Keratinocyte (primary cell): ENCODE measurements around the gene ZNF474. TPM values are rescaled to one million over a fixed set of nuclear protein-coding genes. Genes with fewer than 3 reads are reported as not detected.
A peak's percentile ranks its signal among the peaks of the same experiment; 100 is the strongest.

ENCODE experiments used
- DNase-seq: peaks from one replicate; pipeline ENCODE4 v3.0.0-alpha.2; 2011; ENCODE audit warnings: low read depth, missing footprints, low spot score
- FAIRE-seq: peaks from 2 replicates; lab custom pipeline; 2011; peaks lifted over from hg19 to GRCh38; lab: Jason Lieb, UNC
- H2AFZ ChIP-seq: 2 replicates; pipeline ENCODE4 v1.6.0; 2012; ENCODE audit warnings: low read length, control low read depth, inconsistent platforms; ENCODE audit not compliant: control insufficient read depth
- H3K27ac ChIP-seq: 2 replicates; pipeline ENCODE4 v1.5.1; 2011; ENCODE audit warnings: low read length; ENCODE audit not compliant: control insufficient read depth, insufficient read depth
- H3K27me3 ChIP-seq: 3 replicates; pipeline ENCODE4 v1.6.0; 2011; ENCODE audit warnings: low read length; ENCODE audit not compliant: control insufficient read depth, insufficient read depth; ENCODE audit errors: extremely low read depth
- H3K36me3 ChIP-seq, 2 experiments: 2 replicates in 1 of 2; 3 replicates in 1 of 2; pipeline ENCODE4 v1.5.1; 2011; ENCODE audit warnings: low read length in 2 of 2, mild to moderate bottlenecking in 1 of 2; ENCODE audit not compliant: control insufficient read depth in 2 of 2, insufficient read depth in 2 of 2; ENCODE audit errors: extremely low read depth in 1 of 2
- H3K4me1 ChIP-seq: 3 replicates; pipeline ENCODE4 v1.5.1; 2011; ENCODE audit warnings: low read length; ENCODE audit not compliant: control insufficient read depth, insufficient read depth; ENCODE audit errors: extremely low read depth
- H3K4me2 ChIP-seq: 3 replicates; pipeline ENCODE4 v1.6.0; 2011; ENCODE audit warnings: low read depth, low read length; ENCODE audit not compliant: control insufficient read depth, insufficient read depth; ENCODE audit errors: extremely low read depth
- H3K4me3 ChIP-seq, 3 experiments: fragments of 200-600 bp in 1 of 3; sonication (generic) in 1 of 3; 2 replicates in 2 of 3; 3 replicates in 1 of 3; pipeline ENCODE4 v1.5.1; 2011 to 2016; ENCODE audit warnings: low read length in 3 of 3, mild to moderate bottlenecking in 3 of 3, control low read depth in 2 of 3, inconsistent platforms in 1 of 3, low read depth in 1 of 3, mixed read lengths in 1 of 3, mixed run types in 1 of 3, moderate library complexity in 1 of 3; ENCODE audit not compliant: control insufficient read depth in 2 of 3, insufficient read depth in 2 of 3; ENCODE audit errors: extremely low read depth in 1 of 3
- H3K79me2 ChIP-seq: 2 replicates; pipeline ENCODE4 v1.6.0; 2012; ENCODE audit warnings: low read length; ENCODE audit not compliant: control insufficient read depth, insufficient read depth
- H3K9ac ChIP-seq: 3 replicates; pipeline ENCODE4 v1.6.0; 2011; ENCODE audit warnings: low read length; ENCODE audit not compliant: control insufficient read depth, insufficient read depth; ENCODE audit errors: extremely low read depth
- H3K9me1 ChIP-seq: 3 replicates; pipeline ENCODE4 v1.6.0; 2011; ENCODE audit warnings: low read length; ENCODE audit not compliant: control insufficient read depth, insufficient read depth; ENCODE audit errors: extremely low read depth
- H3K9me3 ChIP-seq: 2 replicates; pipeline ENCODE4 v1.5.1; 2012; ENCODE audit warnings: low read depth, low read length; ENCODE audit not compliant: control insufficient read depth
- H4K20me1 ChIP-seq: 3 replicates; pipeline ENCODE4 v1.6.0; 2011; ENCODE audit warnings: low read length; ENCODE audit not compliant: control insufficient read depth, insufficient read depth; ENCODE audit errors: extremely low read depth
- EZH2 ChIP-seq: IDR thresholded peaks from one replicate; pipeline ENCODE4 v1.6.1; 2012; ENCODE audit warnings: inconsistent platforms, mild to moderate bottlenecking, low read length, moderate library complexity
- dilution Hi-C: fragments of 300-500 bp; cut with MboI; formaldehyde crosslinking; loops from one replicate; pipeline ENCODE4 v1.7.0; 2020; ENCODE audit warnings: low sequenced_read_pairs; ENCODE audit not compliant: extremely low pct_ligation_motif_present
- polyA plus RNA-seq, 5 experiments: library from polyadenylated mRNA; depleted of rRNA in 3 of 5; stranded (reverse) in 3 of 5; stranded (forward) in 1 of 5; unstranded in 1 of 5; fragments of >200 nt; gene quantifications; 1 replicate in 1 of 5; 2 replicates in 3 of 5; 3 replicates in 1 of 5; pipeline versions ENCODE4 v1.2.1 to v1.2.3, GENCODE V29; 2011 to 2012; ENCODE audit warnings: missing spikeins in 2 of 5, low read depth in 1 of 5, low replicate concordance in 1 of 5
- TF ChIP-seq, protein P1 (sequence below), 3 experiments: IDR thresholded peaks in 1 of 3; conservative IDR thresholded peaks in 1 of 3; optimal IDR thresholded peaks in 1 of 3; 2 replicates in 2 of 3; 3 replicates in 1 of 3; pipeline versions ENCODE3 to v1.5.1; 2011; ENCODE audit warnings: low read length in 3 of 3, mild to moderate bottlenecking in 3 of 3, moderate library complexity in 2 of 3, control low read depth in 1 of 3, inconsistent platforms in 1 of 3; ENCODE audit not compliant: insufficient read depth in 2 of 3; ENCODE audit errors: extremely low read depth in 1 of 3

ZNF474 gene
- polyA plus RNA-seq, 1 donor (not counting 4 experiments of a cell fraction or from before 2014, with no cell fraction given), result 0.05 TPM

- Histone ChIP-seq H3K27me3 (no peaks in the 10 kb centered on the region), H3K27ac (no peak overlapping the region), H3K4me2 (no peak overlapping the region), H3K9me3 (no peaks in the 10 kb centered on the region), H4K20me1 (no peaks in the 10 kb centered on the region), H2AFZ (no peak overlapping the region), H3K79me2 (no peaks in the 10 kb centered on the region), H3K36me3 (no peaks in the 10 kb centered on the region), H3K9me1 (no peaks in the 10 kb centered on the region), H3K4me3 (no peak overlapping the region), H3K4me1 (peaks cover 21% of the 10 kb centered on the region), H3K9ac (no peak overlapping the region)
- TF ChIP-seq, protein P1, sequence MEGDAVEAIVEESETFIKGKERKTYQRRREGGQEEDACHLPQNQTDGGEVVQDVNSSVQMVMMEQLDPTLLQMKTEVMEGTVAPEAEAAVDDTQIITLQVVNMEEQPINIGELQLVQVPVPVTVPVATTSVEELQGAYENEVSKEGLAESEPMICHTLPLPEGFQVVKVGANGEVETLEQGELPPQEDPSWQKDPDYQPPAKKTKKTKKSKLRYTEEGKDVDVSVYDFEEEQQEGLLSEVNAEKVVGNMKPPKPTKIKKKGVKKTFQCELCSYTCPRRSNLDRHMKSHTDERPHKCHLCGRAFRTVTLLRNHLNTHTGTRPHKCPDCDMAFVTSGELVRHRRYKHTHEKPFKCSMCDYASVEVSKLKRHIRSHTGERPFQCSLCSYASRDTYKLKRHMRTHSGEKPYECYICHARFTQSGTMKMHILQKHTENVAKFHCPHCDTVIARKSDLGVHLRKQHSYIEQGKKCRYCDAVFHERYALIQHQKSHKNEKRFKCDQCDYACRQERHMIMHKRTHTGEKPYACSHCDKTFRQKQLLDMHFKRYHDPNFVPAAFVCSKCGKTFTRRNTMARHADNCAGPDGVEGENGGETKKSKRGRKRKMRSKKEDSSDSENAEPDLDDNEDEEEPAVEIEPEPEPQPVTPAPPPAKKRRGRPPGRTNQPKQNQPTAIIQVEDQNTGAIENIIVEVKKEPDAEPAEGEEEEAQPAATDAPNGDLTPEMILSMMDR (optimal IDR thresholded peaks at IDR 0.05 in 1 of 3, IDR thresholded peaks at IDR 0.05 in 1 of 3, conservative IDR thresholded peaks at IDR 0.05 in 1 of 3; ENCODE audit: extremely low read depth in 1 of 3, insufficient read depth in 2 of 3, low read length in 3 of 3), result no peak
- TF ChIP-seq EZH2, result no peak
- dilution Hi-C loops, result no loop called here
- DNase-seq (no peak), FAIRE-seq (peak; percentile 23)
These were observed 3.1 kb upstream of the ZNF474 start for GRCh38 chr5:122126177-122126755.

- no peak for FAIRE-seq
These were observed 2.5 kb upstream of the ZNF474 start for GRCh38 chr5:122126756-122127321.

More at GRCh38 chr5:122126756-122127321, 2.5 kb upstream of the ZNF474 start:
- H3K27ac ChIP-seq, result no peak overlapping the region
- no peak for DNase-seq
- H3K4me2 ChIP-seq, result no peak overlapping the region
- no peaks in the 10 kb centered on the region for H3K36me3 ChIP-seq
- no peaks in the 10 kb centered on the region for H3K79me2 ChIP-seq
- TF ChIP-seq, protein P1 (optimal IDR thresholded peaks at IDR 0.05 in 1 of 3, IDR thresholded peaks at IDR 0.05 in 1 of 3, conservative IDR thresholded peaks at IDR 0.05 in 1 of 3; ENCODE audit: extremely low read depth in 1 of 3, insufficient read depth in 2 of 3, low read length in 3 of 3), result no peak
- TF ChIP-seq EZH2, result no peak
- H2AFZ ChIP-seq, result no peak overlapping the region
- peaks cover 19% of the 10 kb centered on the region for H3K4me1 ChIP-seq
- H3K9ac ChIP-seq, result no peak overlapping the region
- H4K20me1 ChIP-seq, result no peaks in the 10 kb centered on the region
- no peaks in the 10 kb centered on the region for H3K9me1 ChIP-seq
- H3K27me3 ChIP-seq, result no peaks in the 10 kb centered on the region
- dilution Hi-C loops, result no loop called here
- no peak overlapping the region for H3K4me3 ChIP-seq
- no peaks in the 10 kb centered on the region for H3K9me3 ChIP-seq
